Measurements from ENCODE around the gene YARS2. TPM values are rescaled to one million over a fixed set of nuclear protein-coding genes. Genes with fewer than 3 reads are reported as not detected.

Gene YARS2
- 10.9 TPM for total RNA-seq
- long read RNA-seq, transcript YARS2-201 (5 exons, 2,122 nt), result major isoform, 15 of 17 reads
- long read RNA-seq, partial matches to known transcripts, result 0 of 17 reads
- long read RNA-seq, other reads (novel, unspliced or antisense), result 2 of 17 reads

- Histone ChIP-seq H3K27ac (peak within 1 kb of the TSS; percentile 87), H3K36me3 (peaks cover 29% of the 10 kb centered on the region), H3K9me3 (no peaks in the 10 kb centered on the region), H3K27me3 (no peaks in the 10 kb centered on the region), H3K4me3 (peak within 1 kb of the TSS; percentile 93), H3K4me1 (peaks cover 14% of the 10 kb centered on the region)
- intact Hi-C loops (cut with DNase I), result no loop called here
- DNase-seq, result peak; percentile 94
- peak; percentile 84 for TF ChIP-seq CTCF (IDR thresholded peaks at IDR 0.05)
- peak; percentile 97 for ATAC-seq
These were observed at the start of gene YARS2 for GRCh38 chr12:32755654-32756475. YARS2 (minus strand) TSS chr12:32755897; CDS start chr12:32755874, 23 bp downstream.

- no peak for DNase-seq
- H3K9me3 ChIP-seq, result no peaks in the 10 kb centered on the region
- no peak overlapping the region for H3K4me3 ChIP-seq
- intact Hi-C loops (cut with DNase I), result no loop called here
- no peaks in the 10 kb centered on the region for H3K4me1 ChIP-seq
- no peaks in the 10 kb centered on the region for H3K36me3 ChIP-seq
- TF ChIP-seq CTCF (IDR thresholded peaks at IDR 0.05), result no peak
- no peaks in the 10 kb centered on the region for H3K27me3 ChIP-seq
- H3K27ac ChIP-seq, result no peak overlapping the region
- no peak for ATAC-seq
These were observed 48.6 kb upstream of the YARS2 start for GRCh38 chr12:32804301-32804700.

- Histone ChIP-seq H3K27ac (no peak overlapping the region), H3K36me3 (no peaks in the 10 kb centered on the region), H3K4me3 (no peak overlapping the region), H3K9me3 (no peaks in the 10 kb centered on the region), H3K27me3 (no peaks in the 10 kb centered on the region), H3K4me1 (no peaks in the 10 kb centered on the region)
- intact Hi-C loops (cut with DNase I), result no loop called here
- DNase-seq, result no peak
- ATAC-seq, result no peak
- no peak for TF ChIP-seq CTCF (IDR thresholded peaks at IDR 0.05)
These were observed 45.7 kb upstream of the YARS2 start for GRCh38 chr12:32801269-32801980.

DNA sequence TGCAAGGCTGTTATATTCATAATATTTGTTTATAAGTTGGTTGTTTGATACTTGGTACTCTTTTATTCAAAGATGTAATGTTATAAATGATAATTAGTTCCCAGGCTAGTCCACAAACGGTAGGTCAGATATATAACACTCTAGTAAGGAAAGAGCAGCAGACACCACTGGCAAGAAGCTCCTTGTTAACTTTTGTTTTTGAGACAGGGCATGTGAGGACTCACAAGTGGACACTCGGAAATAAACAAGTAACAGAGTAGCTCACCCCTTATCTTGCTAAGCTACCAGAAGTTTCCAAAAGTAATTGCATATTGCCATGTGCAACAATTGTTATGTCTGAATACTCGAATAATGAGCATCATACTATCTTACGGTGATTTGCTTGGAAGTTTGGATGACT, 38.6 kb upstream of the YARS2 start:
- ATAC-seq (no peak), DNase-seq (no peak)
- Histone ChIP-seq H3K36me3 (no peaks in the 10 kb centered on the region), H3K27ac (no peak overlapping the region), H3K9me3 (no peaks in the 10 kb centered on the region), H3K4me1 (no peaks in the 10 kb centered on the region), H3K27me3 (no peaks in the 10 kb centered on the region), H3K4me3 (no peak overlapping the region)
- intact Hi-C loops (cut with DNase I), result no loop called here
- TF ChIP-seq CTCF (IDR thresholded peaks at IDR 0.05), result no peak

DNA sequence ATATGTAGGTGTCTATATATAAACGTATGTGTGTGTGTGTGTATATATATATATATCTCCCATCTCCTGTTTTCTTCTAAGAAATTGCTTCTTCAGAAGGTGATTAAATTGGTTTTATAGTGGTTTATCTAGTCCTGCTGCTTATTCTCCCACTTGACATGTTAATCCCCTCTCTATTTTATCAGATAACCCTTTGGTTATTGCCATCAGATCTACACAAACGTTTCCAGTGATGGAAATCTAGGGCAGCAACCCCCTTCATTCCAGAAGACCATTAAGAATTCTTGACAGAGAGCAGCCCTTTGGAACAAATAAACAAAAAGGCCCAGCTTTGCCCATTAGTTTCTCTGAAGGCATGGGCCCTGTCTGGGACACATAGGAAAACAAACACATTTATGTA, 34.2 kb upstream of the YARS2 start:
- Histone ChIP-seq H3K9me3 (no peaks in the 10 kb centered on the region), H3K27me3 (no peaks in the 10 kb centered on the region), H3K36me3 (no peaks in the 10 kb centered on the region), H3K4me1 (no peaks in the 10 kb centered on the region), H3K27ac (no peak overlapping the region), H3K4me3 (no peak overlapping the region)
- intact Hi-C loops (cut with DNase I), result no loop called here
- TF ChIP-seq CTCF (IDR thresholded peaks at IDR 0.05), result no peak
- ATAC-seq (no peak), DNase-seq (no peak)

Measured in upper lobe of right lung (tissue), 1 donor.